ENCODE measurements around the gene RIC3.

RIC3 gene

DNA sequence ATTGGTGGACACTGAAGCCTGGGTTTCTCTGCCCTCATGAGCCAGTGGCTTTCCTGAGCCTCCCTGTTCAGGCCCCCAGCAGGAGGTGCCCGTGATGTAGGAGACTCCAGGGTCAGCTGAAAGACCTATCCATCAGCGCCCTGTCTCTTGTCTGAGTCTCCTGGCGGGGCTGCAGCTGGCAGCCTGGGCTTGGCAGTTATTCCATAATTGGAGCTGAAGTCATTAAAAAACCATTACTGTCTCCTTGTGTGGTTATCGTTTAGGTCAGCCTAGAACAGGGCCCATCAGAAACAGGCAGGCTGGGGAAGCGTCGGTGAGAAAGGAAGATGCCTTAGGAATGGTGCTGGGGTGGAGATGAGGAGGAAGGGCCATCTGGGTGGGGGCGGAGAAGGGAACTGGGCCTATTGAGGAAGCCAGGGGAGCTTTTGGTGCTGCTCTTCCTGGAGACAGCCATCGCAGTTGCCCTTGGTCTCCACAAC is 82.8 kb downstream of the RIC3 start:
- peak; percentile 74 for DNase-seq

- DNase-seq, result no peak
Measured at GRCh38 chr11:8085011-8085645, 83.7 kb downstream of the RIC3 start.

DNA sequence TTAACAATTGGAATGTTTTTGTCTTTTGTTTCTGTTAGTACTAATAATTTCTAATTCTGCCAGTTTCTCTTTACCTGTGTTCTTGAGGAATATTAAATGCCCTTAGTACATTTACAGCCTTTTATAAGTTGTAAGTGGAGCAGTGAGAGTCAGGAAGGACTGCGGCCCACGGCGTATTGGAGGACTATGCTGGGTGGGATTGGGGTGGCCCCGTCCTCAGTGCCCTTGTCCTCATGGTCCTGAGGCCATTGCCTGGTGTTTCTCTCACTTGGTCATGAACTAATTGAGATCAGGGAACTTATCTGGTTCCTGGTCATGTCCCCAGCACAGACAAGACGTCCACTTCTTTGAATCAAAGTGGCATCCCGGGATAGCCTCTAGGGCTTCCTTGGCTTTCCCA is 84.5 kb downstream of the RIC3 start:
- DNase-seq, result no peak

DNA sequence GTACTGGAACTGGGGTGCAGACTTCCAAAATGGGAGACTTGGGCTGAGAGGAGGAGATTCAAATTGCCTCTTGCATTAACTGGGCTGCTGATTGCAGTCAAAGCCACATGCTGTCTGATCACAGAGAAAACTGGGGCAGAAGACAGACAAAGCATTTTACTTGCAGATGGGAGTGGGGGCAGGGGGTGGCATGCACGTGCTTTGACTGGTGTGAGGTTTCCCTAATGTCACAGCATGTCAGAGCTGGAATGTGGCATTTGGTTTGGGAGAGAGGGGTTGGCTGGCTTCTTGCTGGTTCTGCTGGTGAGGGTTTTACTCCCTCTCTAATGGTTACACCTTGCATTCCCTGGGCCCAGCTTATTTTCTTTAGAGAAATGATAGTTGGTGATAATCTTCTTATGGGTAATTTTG is 84.9 kb downstream of the RIC3 start:
- no peak for DNase-seq

DNA sequence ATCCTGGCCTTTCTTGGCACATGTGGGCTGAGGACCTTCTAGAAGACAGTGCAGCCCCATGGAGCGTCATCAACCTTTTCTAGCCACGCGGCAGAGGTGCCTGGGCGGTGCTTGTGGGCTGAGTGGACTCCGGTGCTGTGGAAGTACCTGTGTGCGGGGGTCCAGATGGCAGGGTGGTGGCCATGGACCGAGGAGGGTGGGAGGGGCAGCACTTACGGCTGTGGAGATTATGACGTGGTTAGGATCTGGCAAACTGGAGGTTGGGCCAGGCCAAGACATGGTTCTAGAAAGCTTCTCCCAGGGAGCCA is 85.8 kb downstream of the RIC3 start:
- no peak for DNase-seq

DNA sequence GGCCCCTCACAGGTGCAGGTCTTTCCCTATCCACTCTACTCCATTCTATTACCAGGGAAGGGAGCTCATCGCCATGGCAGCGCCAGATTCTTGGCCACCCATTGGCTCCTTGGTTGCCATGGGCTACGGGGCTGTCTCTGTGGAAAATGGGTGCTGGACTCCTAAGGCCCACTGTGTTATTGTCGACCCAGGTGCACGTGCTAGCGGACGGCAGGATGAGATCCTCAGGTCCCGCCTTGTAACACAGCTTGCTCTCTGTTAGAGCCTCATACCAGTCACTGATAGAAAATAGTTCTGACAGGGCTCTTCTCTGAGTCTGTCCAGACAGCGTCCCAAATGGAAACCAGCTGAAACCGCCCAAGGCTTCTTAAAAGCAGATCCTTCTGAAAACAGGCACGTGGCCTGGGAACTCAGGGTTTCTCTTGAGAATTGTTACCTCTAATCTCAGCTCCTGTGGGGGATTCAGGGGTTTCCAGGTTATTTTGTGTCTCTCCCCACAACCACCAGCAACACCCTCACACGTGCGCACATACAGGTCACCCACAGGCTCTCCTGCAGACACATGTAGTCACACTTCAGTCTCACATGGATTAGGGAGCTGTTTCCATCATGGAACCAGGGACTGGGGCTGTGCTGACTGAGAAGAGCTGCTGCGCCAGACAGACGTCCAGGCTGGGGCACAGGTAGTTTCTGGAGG is 86.3 kb downstream of the RIC3 start:
- no peak for DNase-seq

DNA sequence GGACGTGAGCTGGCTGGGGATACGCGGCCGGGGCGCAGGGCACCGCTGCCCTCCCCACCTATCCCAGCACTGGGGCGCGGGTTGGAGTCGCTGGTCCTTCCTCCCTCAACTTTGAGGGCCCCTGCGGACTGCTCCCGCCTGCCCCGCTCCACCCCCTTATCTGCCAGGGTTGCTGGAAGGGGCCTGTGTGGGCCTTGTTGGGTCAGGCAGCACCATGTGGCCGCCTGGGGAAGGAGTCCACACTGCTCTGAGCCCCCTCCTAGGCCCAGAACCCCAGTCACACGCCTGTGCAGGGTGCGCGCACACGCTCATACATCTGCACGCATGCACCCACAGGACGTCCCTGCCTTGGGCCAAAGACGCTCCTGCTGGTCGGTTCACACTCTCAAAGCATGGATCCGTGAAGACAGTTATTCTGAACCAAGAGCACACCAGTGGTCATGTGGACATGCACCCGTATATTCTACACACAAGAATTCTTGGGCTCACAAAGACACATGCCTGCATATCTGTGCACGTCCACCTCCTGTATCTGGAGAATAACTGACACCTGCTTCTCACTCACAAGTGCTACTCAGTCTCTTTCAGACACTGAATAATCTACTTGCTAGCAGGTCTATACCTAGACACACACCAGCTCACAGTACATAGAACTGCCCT is 87.1 kb downstream of the RIC3 start:
- DNase-seq, result no peak

DNA sequence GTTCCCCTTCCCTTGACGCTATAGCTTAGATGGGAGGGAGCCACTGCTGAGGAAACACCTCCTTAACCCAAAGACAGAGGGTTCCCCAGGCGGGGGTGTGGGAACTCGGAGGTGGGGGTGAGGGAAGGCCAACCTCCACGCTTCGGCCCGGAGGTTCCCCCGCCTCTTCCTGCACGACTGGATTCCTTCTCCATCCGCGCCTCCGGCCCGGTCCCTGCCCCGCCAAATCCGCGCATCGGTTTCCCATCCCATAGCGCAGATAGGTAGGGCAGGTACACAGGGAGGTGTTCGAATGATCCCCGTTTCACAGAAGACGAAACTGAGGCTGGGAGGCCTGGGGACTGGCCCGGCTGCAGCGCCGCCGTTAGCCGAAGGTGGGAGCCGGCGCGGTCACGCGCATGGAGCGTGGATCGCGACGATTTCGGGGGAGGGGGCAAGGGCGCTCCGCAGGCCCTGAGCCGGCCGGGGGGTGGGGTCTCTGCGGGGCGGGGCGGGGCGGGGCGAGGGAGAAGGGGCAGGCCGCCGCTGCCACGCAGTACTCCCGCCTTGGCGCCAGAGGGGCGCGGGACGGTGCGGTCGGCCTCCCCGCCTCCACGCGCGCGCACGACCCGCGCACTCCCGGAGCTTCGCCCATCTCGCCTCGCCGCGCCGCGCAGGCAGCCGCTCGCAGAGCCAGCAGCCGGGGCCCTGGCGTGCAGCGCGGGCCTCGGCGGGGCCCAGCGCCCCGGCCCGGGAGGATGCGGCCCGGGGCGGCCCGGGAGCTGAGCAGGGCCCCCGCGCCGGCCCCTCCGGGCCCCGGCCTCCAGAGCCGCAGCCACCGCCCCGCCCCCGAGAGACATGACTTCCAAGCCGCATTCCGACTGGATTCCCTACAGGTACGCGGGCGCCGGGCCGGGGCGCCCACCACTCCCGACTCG is 87.9 kb downstream of the RIC3 start, which contains the start of gene TUB:
Gene TUB (plus strand): TSS at position 538 of the 917 bp plus-strand sequence. CDS start 300 bp downstream, at position 838.
- no peak for DNase-seq

GRCh38 chr11:8080069-8080670 is 88.7 kb downstream of the RIC3 start:
- DNase-seq, result no peak

DNA sequence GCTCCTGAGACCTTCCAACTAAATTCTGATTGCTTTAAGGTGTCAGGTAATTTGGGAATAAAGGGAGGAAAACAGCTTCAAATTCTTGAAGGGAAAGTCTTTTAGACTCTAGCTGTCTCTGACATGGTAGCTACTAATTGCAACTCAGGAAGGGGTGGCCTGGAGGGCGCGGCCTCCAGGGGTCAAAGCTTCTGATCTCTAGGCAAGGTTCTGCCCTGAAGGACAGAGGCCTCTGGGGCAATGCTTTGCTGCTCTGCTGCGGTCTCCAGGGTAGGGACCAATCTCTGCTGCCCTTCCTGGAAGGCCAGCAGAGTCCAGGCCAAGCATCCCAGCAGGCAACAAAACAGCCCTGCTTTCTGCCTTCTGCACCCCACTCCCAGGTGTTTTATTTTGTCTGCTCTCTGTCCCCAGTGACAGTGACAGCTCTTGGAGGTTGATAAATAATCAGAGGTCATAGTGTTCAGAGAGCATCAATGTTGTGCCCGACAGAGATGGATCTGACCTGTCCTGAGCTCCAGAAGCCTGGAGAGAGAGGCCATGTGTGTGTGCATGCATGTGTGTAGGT is 89.6 kb downstream of the RIC3 start:
- DNase-seq, result no peak

- no peak for DNase-seq
Measured at GRCh38 chr11:8075119-8075726, 93.6 kb downstream of the RIC3 start.

DNA sequence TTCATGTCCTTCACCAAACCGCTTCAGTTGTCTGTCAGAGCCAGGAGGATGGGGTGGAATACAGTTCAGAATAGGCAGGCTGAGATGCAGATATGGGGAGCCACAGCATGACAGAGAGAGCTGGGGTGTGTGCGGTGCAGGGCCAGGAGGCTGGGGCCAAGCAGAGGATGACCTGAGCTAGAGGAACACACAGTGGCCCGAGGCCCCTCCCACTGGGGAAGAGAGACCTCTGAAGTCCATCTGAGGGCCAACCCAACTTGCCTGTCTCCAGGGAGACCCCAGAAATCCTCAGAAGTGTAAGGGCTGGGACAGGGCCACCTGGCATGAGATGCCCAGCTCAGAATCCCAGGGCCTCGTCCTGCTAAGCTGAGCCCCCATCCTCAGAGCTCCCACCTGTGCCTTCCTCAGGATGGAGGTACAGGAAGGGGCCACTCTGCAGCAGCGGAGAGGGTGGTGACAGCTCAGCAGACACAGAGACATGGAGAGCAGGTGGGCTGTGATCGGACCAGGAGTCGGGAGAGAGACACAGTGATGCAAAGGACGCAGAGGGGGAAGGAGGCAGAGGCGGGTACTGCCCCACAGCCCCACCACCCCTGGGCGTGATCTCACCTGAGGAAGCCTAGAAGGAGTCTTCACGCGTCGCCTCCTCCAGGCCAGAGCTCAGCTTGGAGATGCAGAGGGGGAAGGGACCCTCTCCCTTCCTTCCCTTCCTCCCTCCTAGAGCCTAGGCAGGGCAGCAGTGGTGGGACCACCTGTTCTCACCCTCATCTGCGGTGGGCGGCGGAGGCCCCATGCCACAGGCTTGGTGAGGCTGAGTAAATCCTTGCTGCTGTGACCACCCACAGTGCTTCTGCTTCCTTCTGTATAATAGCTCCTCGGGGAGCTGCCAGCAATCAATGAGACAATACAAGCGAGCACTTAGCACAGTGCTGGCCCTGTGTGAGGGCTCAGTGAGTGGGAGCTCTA is 96.9 kb downstream of the RIC3 start:
- no peak for DNase-seq

- no peak for DNase-seq
Measured at GRCh38 chr11:8070417-8071115, 98.3 kb downstream of the RIC3 start.

GRCh38 chr11:8069771-8070170 is 99.1 kb downstream of the RIC3 start:
- no peak for DNase-seq

GRCh38 chr11:8068605-8069221 is 100.1 kb downstream of the RIC3 start:
- no peak for DNase-seq

DNA sequence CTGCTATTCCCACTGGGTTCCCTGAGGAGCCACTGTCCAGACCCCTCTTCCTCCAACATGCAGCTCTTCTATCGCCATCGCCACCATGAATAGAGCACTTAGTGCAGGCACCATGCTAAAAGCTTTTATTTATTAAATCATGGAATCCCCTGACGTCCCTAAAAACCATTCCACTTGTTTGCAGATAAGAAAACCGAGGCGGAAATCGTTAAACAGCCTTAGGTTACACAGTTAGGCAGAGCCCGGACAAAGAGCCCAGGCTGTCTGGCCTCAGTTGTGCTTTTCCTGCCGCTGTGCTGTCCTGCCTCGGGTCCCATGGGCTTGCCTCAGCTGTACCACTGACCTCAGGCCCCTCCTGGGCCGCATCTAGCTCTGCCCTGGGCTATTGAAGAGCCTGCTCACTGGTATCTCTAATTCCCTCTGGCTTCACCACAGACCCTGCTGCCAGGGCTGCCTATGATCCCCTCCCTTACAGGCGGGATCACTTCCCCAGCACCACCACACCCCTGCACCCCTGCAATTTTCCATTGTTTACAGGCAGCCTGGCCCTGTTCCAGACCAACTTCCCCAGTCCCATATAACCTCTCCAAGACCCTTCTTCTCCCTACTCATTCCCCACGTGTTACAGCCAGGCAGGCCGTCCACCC is 100.8 kb downstream of the RIC3 start:
- no peak for DNase-seq

- no peak for DNase-seq
Measured at GRCh38 chr11:8067567-8067928, 101.3 kb downstream of the RIC3 start.

- DNase-seq, result no peak
Measured at GRCh38 chr11:8066911-8067455, 101.8 kb downstream of the RIC3 start.

Measured in NCI-H187 treated with DMSO at 0.1 percent for 48 hours (cell line).